ENCODE data around the gene PAX8. TPM values are rescaled to one million over a fixed set of nuclear protein-coding genes. Genes with fewer than 3 reads are reported as not detected.

Gene PAX8
- total and polyA plus RNA-seq, 12 donors: 0.08 to 2.0 (median 0.41) TPM; not detected in 3

- DNase-seq: peak; percentile 46 to 53
Measured at GRCh38 chr2:113217455-113218282, 61.1 kb downstream of the PAX8 start.

GRCh38 chr2:113216891-113217454, 61.7 kb downstream of the PAX8 start:
- Histone ChIP-seq H3K27ac (peak overlapping the region; percentile 50 to 87 (median 78)), H3K9me3 (no peaks in the 10 kb centered on the region), H3K36me3 (no peaks in the 10 kb centered on the region), H3K27me3 (no peaks in the 10 kb centered on the region), H3K4me3 (no peak overlapping the region), H3K4me1 (peaks cover 7 to 50% (median 37%) of the 10 kb centered on the region in 9 donors)
- intact Hi-C loops (cut with DNase I): no loop called here
- WGBS, 2 donors: 49 to 69% methylated on average over 6 of the region's 6 CpGs
- TF ChIP-seq CTCF (IDR thresholded peaks at IDR 0.05): peak in 1 of 9 donors; percentile 15
- no peak for DNase-seq
- peak; percentile 30 to 73 (median 64) for ATAC-seq

More at GRCh38 chr2:113217455-113218282, 61.1 kb downstream of the PAX8 start:
- Histone ChIP-seq H3K9me3 (no peaks in the 10 kb centered on the region), H3K4me3 (no peak overlapping the region), H3K4me1 (peaks cover 7 to 43% (median 30%) of the 10 kb centered on the region in 9 donors), H3K36me3 (no peaks in the 10 kb centered on the region), H3K27ac (peak overlapping the region; percentile 50 to 87 (median 78)), H3K27me3 (no peaks in the 10 kb centered on the region)
- ATAC-seq: peak; percentile 46 to 84 (median 80)
- WGBS, 2 donors: 60 to 64% methylated on average over 14 to 15 of the region's 15 CpGs
- intact Hi-C loops (cut with DNase I): loop anchor here in 1 of 10 donors (2.0 kb wide), 1 partner anchor 19 kb away; no protein-coding TSS in a partner anchor
- no peak for TF ChIP-seq CTCF (IDR thresholded peaks at IDR 0.05)

GRCh38 chr2:113216321-113216720, 62.4 kb downstream of the PAX8 start:
- no peaks in the 10 kb centered on the region for H3K9me3 ChIP-seq
- H3K4me3 ChIP-seq: no peak overlapping the region
- 93 to 97% methylated on average over 2 of the region's 2 CpGs for WGBS, 2 donors
- no peaks in the 10 kb centered on the region for H3K27me3 ChIP-seq
- H3K4me1 ChIP-seq: peaks cover 10 to 57% (median 44%) of the 10 kb centered on the region in 9 donors
- DNase-seq (no peak), ATAC-seq (no peak)
- TF ChIP-seq CTCF (IDR thresholded peaks at IDR 0.05): no peak
- intact Hi-C loops (cut with DNase I): no loop called here
- peak overlapping the region in 5 of 10 donors; percentile 61 to 87 (median 85) for H3K27ac ChIP-seq
- no peaks in the 10 kb centered on the region for H3K36me3 ChIP-seq

- Histone ChIP-seq H3K4me3 (no peak overlapping the region), H3K27me3 (no peaks in the 10 kb centered on the region), H3K9me3 (no peaks in the 10 kb centered on the region), H3K27ac (no peak overlapping the region), H3K4me1 (peaks cover 13 to 61% (median 52%) of the 10 kb centered on the region in 9 donors), H3K36me3 (no peaks in the 10 kb centered on the region)
- no peak for TF ChIP-seq CTCF (IDR thresholded peaks at IDR 0.05)
- ATAC-seq (no peak), DNase-seq (no peak)
- 97 to 98% methylated on average over 2 of the region's 2 CpGs for WGBS, 2 donors
- intact Hi-C loops (cut with DNase I): no loop called here
Measured at GRCh38 chr2:113215056-113215455, 63.7 kb downstream of the PAX8 start.
